Subcutaneous abdominal adipose tissue (tissue), 5 donors: ENCODE measurements around the gene ADK.

ENCODE experiments used
- H3K27ac ChIP-seq: one replicate; pipeline ENCODE4 v1.7.0; 2013; ENCODE audit warnings: low read depth, mild to moderate bottlenecking, inconsistent platforms, low read length, moderate library complexity
- H3K27me3 ChIP-seq, 5 donors: one replicate each; pipeline ENCODE4 v1.7.0; 2013; ENCODE audit warnings: low read length in 5 of 5, inconsistent platforms in 1 of 5; ENCODE audit not compliant: control insufficient read depth in 5 of 5, insufficient read depth in 4 of 5
- H3K36me3 ChIP-seq, 5 donors: one replicate each; pipeline ENCODE4 v1.7.0; 2013; ENCODE audit warnings: low read length in 5 of 5; ENCODE audit not compliant: control insufficient read depth in 5 of 5, insufficient read depth in 5 of 5
- H3K4me1 ChIP-seq, 5 donors: one replicate each; pipeline ENCODE4 v1.7.0; 2013; ENCODE audit warnings: low read length in 5 of 5, mild to moderate bottlenecking in 3 of 5, moderate library complexity in 1 of 5; ENCODE audit not compliant: control insufficient read depth in 5 of 5, insufficient read depth in 5 of 5
- H3K4me3 ChIP-seq, 5 donors: one replicate each; pipeline ENCODE4 v1.7.0; 2013; ENCODE audit warnings: low read length in 5 of 5, low read depth in 1 of 5
- H3K9ac ChIP-seq, 5 donors: one replicate each; pipeline ENCODE4 v1.7.0; 2013; ENCODE audit warnings: low read length in 5 of 5, mild to moderate bottlenecking in 4 of 5, moderate library complexity in 3 of 5
- H3K9me3 ChIP-seq, 5 donors: one replicate each; pipeline ENCODE4 v1.7.0; 2013; ENCODE audit warnings: low read length in 5 of 5; ENCODE audit not compliant: control insufficient read depth in 5 of 5
- donor health status: healthy.
- donor health status: healthy.
- donor health status: healthy.
- donor health status: healthy.
- donor health status: healthy.

The ADK gene

GRCh38 chr10:74249865-74250264, 98.8 kb downstream of the ADK start:
- Histone ChIP-seq H3K27me3 (no peaks in the 10 kb centered on the region), H3K4me1 (no peaks in the 10 kb centered on the region), H3K9ac (no peak overlapping the region), H3K4me3 (no peak overlapping the region), H3K9me3 (no peaks in the 10 kb centered on the region), H3K36me3 (no peaks in the 10 kb centered on the region), H3K27ac (no peak overlapping the region)

- no peaks in the 10 kb centered on the region for H3K27me3 ChIP-seq
- no peak overlapping the region for H3K27ac ChIP-seq
- H3K4me1 ChIP-seq, result peaks cover 0 to 4% (median 0%) of the 10 kb centered on the region in 5 donors
- H3K36me3 ChIP-seq, result no peaks in the 10 kb centered on the region
- no peaks in the 10 kb centered on the region for H3K9me3 ChIP-seq
- H3K4me3 ChIP-seq, result no peak overlapping the region
- no peak overlapping the region for H3K9ac ChIP-seq
Observed at GRCh38 chr10:74255214-74255613, 104.2 kb downstream of the ADK start.

- H3K4me3 ChIP-seq, result no peak overlapping the region
- no peak overlapping the region for H3K27ac ChIP-seq
- no peaks in the 10 kb centered on the region for H3K9me3 ChIP-seq
- H3K4me1 ChIP-seq, result peaks cover 0 to 4% (median 0%) of the 10 kb centered on the region in 5 donors
- H3K36me3 ChIP-seq, result no peaks in the 10 kb centered on the region
- H3K27me3 ChIP-seq, result no peaks in the 10 kb centered on the region
- peak overlapping the region in 1 of 5 donors; percentile 10 for H3K9ac ChIP-seq
Observed at GRCh38 chr10:74255888-74256357, 104.9 kb downstream of the ADK start.

GRCh38 chr10:74262856-74263255, 111.8 kb downstream of the ADK start:
- Histone ChIP-seq H3K9ac (peak overlapping the region in 1 of 5 donors; percentile 41), H3K27me3 (no peaks in the 10 kb centered on the region), H3K4me3 (no peak overlapping the region), H3K4me1 (peaks cover 0 to 8% (median 0%) of the 10 kb centered on the region in 5 donors), H3K36me3 (no peaks in the 10 kb centered on the region), H3K9me3 (no peaks in the 10 kb centered on the region), H3K27ac (no peak overlapping the region)

GRCh38 chr10:74263996-74264395, 113.0 kb downstream of the ADK start:
- H3K27me3 ChIP-seq, result no peaks in the 10 kb centered on the region
- no peak overlapping the region for H3K9ac ChIP-seq
- H3K9me3 ChIP-seq, result no peaks in the 10 kb centered on the region
- H3K4me3 ChIP-seq, result no peak overlapping the region
- peaks cover 0 to 8% (median 0%) of the 10 kb centered on the region in 5 donors for H3K4me1 ChIP-seq
- H3K27ac ChIP-seq, result no peak overlapping the region
- H3K36me3 ChIP-seq, result no peaks in the 10 kb centered on the region

- H3K9me3 ChIP-seq, result no peaks in the 10 kb centered on the region
- H3K4me1 ChIP-seq, result no peaks in the 10 kb centered on the region
- H3K36me3 ChIP-seq, result no peaks in the 10 kb centered on the region
- H3K27ac ChIP-seq, result no peak overlapping the region
- H3K9ac ChIP-seq, result no peak overlapping the region
- H3K27me3 ChIP-seq, result no peaks in the 10 kb centered on the region
- no peak overlapping the region for H3K4me3 ChIP-seq
Observed at GRCh38 chr10:74272288-74272687, 121.3 kb downstream of the ADK start.

- no peak overlapping the region for H3K27ac ChIP-seq
- no peaks in the 10 kb centered on the region for H3K27me3 ChIP-seq
- H3K4me1 ChIP-seq, result no peaks in the 10 kb centered on the region
- no peaks in the 10 kb centered on the region for H3K36me3 ChIP-seq
- H3K9ac ChIP-seq, result no peak overlapping the region
- H3K9me3 ChIP-seq, result no peaks in the 10 kb centered on the region
- no peak overlapping the region for H3K4me3 ChIP-seq
Observed at GRCh38 chr10:74275755-74276290, 124.8 kb downstream of the ADK start.

- H3K4me3 ChIP-seq, result no peak overlapping the region
Observed at GRCh38 chr10:74276416-74276815, 125.4 kb downstream of the ADK start.

GRCh38 chr10:74282151-74282847, 131.3 kb downstream of the ADK start:
- no peaks in the 10 kb centered on the region for H3K27me3 ChIP-seq
- peaks cover 0 to 4% (median 0%) of the 10 kb centered on the region in 5 donors for H3K4me1 ChIP-seq
- H3K9me3 ChIP-seq, result peaks cover 0 to 2% (median 0%) of the 10 kb centered on the region in 5 donors
- no peak overlapping the region for H3K4me3 ChIP-seq
- H3K9ac ChIP-seq, result no peak overlapping the region
- H3K36me3 ChIP-seq, result no peaks in the 10 kb centered on the region
- H3K27ac ChIP-seq, result no peak overlapping the region

More at GRCh38 chr10:74276416-74276815, 125.4 kb downstream of the ADK start:
- H3K27ac ChIP-seq, result no peak overlapping the region
- H3K9me3 ChIP-seq, result no peaks in the 10 kb centered on the region
- no peaks in the 10 kb centered on the region for H3K27me3 ChIP-seq
- no peaks in the 10 kb centered on the region for H3K36me3 ChIP-seq
- no peaks in the 10 kb centered on the region for H3K4me1 ChIP-seq
- no peak overlapping the region for H3K9ac ChIP-seq

GRCh38 chr10:74282848-74283210, 131.8 kb downstream of the ADK start:
- Histone ChIP-seq H3K27me3 (no peaks in the 10 kb centered on the region), H3K9ac (no peak overlapping the region), H3K4me1 (peaks cover 0 to 4% (median 0%) of the 10 kb centered on the region in 5 donors), H3K36me3 (no peaks in the 10 kb centered on the region), H3K27ac (no peak overlapping the region), H3K4me3 (no peak overlapping the region), H3K9me3 (peaks cover 0 to 2% (median 0%) of the 10 kb centered on the region in 5 donors)
